ENCODE measurements around the gene CDK5RAP1. TPM values are rescaled to one million over a fixed set of nuclear protein-coding genes. Genes with fewer than 3 reads are reported as not detected.

The CDK5RAP1 gene
- total and polyA plus RNA-seq, 2 of the 8 experiments (the other 6 are each of a cell fraction or from before 2014, with no cell fraction given) = 37.8 to 46.6 TPM

GRCh38 chr20:33437141-33437911, 36.0 kb upstream of the CDK5RAP1 start:
- ChIA-PET CTCF (ENCODE audit: partially characterized antibody) (interaction anchor here (0.7 to 1.0 kb wide), 3 partner anchors 14 to 956 kb away, joined by 3 read pairs; no protein-coding TSS in a partner anchor), POLR2A (ENCODE audit: partially characterized antibody) (interaction anchor here (1.2 kb wide), 1 partner anchor 36 kb away, joined by 3 read pairs; the partner anchor contains the start of gene CDK5RAP1)
- Histone ChIP-seq H2AK5ac (ENCODE audit: low read depth, low read length) (no peak overlapping the region), H2BK5ac (ENCODE audit: low read depth, low read length) (no peak overlapping the region), H3K36me3 (ENCODE audit: control insufficient read depth in 2 of 4, insufficient read depth in 4 of 4, low read length in 3 of 4) (no peaks in the 10 kb centered on the region), H2BK15ac (ENCODE audit: low read length) (no peak overlapping the region), H4K8ac (ENCODE audit: extremely low read depth, insufficient read depth, low read length) (no peak overlapping the region), H3K27ac (ENCODE audit: low read depth, low read length) (no peak overlapping the region), H3K4ac (replicated peaks; ENCODE audit: insufficient read length, low read depth, low read length) (no peak overlapping the region), H4K20me1 (replicated peaks in 1 of 2; ENCODE audit: control insufficient read depth in 1 of 2, insufficient read depth in 2 of 2, low read length in 2 of 2) (peaks cover 0 to 4% of the 10 kb centered on the region in 2 experiments), H3K4me1 (replicated peaks in 1 of 4; ENCODE audit: control insufficient read depth in 3 of 4, insufficient read depth in 4 of 4, low read length in 3 of 4) (no peaks in the 10 kb centered on the region), H3K56ac (replicated peaks; ENCODE audit: insufficient read length, low read depth, low read length) (no peak overlapping the region), H3K9me3 (ENCODE audit: insufficient read depth in 2 of 2, low read depth in 1 of 2, low read length in 1 of 2) (no peaks in the 10 kb centered on the region), H4K5ac (ENCODE audit: insufficient read length, low read depth, low read length) (no peak overlapping the region), H3K9ac (replicated peaks in 1 of 4; ENCODE audit: extremely low read depth in 1 of 4, low read depth in 3 of 4, low read length in 3 of 4) (no peak overlapping the region), H3K23ac (ENCODE audit: insufficient read length) (no peak overlapping the region), H3K4me3 (ENCODE audit: extremely low read depth in 1 of 4, insufficient read depth in 2 of 4, low read depth in 3 of 4, low read length in 4 of 4) (no peak overlapping the region), H3K79me2 (ENCODE audit: control insufficient read depth in 1 of 2, insufficient read depth in 2 of 2, low read length in 2 of 2) (no peaks in the 10 kb centered on the region), H2BK120ac (replicated peaks; ENCODE audit: low read depth, low read length) (no peak overlapping the region), H3K4me2 (ENCODE audit: insufficient read depth in 1 of 2, low read depth in 2 of 2, low read length in 2 of 2) (no peak overlapping the region), H2BK20ac (ENCODE audit: low read length) (no peak overlapping the region), H2AFZ (ENCODE audit: low read length) (no peak overlapping the region), H3K14ac (ENCODE audit: insufficient read length) (no peak overlapping the region), H4K91ac (replicated peaks; ENCODE audit: insufficient read length, low read length) (no peak overlapping the region), H3K23me2 (ENCODE audit: low read depth, low read length) (no peaks in the 10 kb centered on the region), H2BK12ac (ENCODE audit: low read depth, low read length) (no peak overlapping the region), H3K18ac (ENCODE audit: extremely low read depth, low read length) (no peak overlapping the region), H3K27me3 (replicated peaks in 1 of 4; ENCODE audit: control insufficient read depth in 3 of 4, extremely low read depth in 1 of 4, insufficient read depth in 3 of 4, low read length in 3 of 4) (peaks cover 0 to 8% (median 6%) of the 10 kb centered on the region in 4 experiments; a peak in 6 of 7 replicates), H3K79me1 (ENCODE audit: low read depth, low read length) (no peaks in the 10 kb centered on the region)
- WGBS, 2 experiments (ENCODE audit: extremely low coverage in 1 of 2, insufficient coverage in 1 of 2, insufficient read length in 1 of 2, insufficient replicate concordance in 2 of 2, low coverage in 1 of 2, low lambda C conversion rate in 2 of 2, missing lambda C conversion rate in 1 of 2) = 93% methylated on average over 11 of the region's 12 CpGs; no CpG with 5 or more reads in 1 of the 2 experiments
- no peak for TF ChIP-seq CTBP2 (IDR thresholded peaks at IDR 0.05; ENCODE audit: borderline replicate concordance, insufficient read depth, insufficient read length, low read length)
- no peak for TF ChIP-seq E2F6 (IDR thresholded peaks at IDR 0.05)
- no peak for TF ChIP-seq SIRT6 (IDR thresholded peaks at IDR 0.05; ENCODE audit: low read length)
- TF ChIP-seq JUND (IDR thresholded peaks at IDR 0.05; ENCODE audit: low read length) = no peak
- no peak for TF ChIP-seq SIX5 (IDR thresholded peaks at IDR 0.05; ENCODE audit: low read depth, low read length)
- TF ChIP-seq SUZ12 (IDR thresholded peaks at IDR 0.05; ENCODE audit: low read length) = no peak
- no peak for TF ChIP-seq HDAC6 (IDR thresholded peaks at IDR 0.05; ENCODE audit: low read depth, low read length)
- no peak for TF ChIP-seq TEAD4 (IDR thresholded peaks at IDR 0.05; ENCODE audit: low read depth, low read length)
- TF ChIP-seq SP2 (IDR thresholded peaks at IDR 0.05; ENCODE audit: low read length) = no peak
- no peak for TF ChIP-seq TCF12 (IDR thresholded peaks at IDR 0.05; ENCODE audit: low read depth, low read length)
- no peak for TF ChIP-seq CHD1 (IDR thresholded peaks at IDR 0.05; ENCODE audit: low read depth, low read length)
- no peak for DNase-seq (ENCODE audit: low read depth in 1 of 2, low spot score in 2 of 2)
- no peak for FAIRE-seq

Data from H1 (cell line).